Sigmoid colon (tissue), 7 donors: Measurements from ENCODE around the gene TTI1. TPM values are rescaled to one million over a fixed set of nuclear protein-coding genes. Genes with fewer than 3 reads are reported as not detected.

Experiments
- DNase-seq: peaks from one replicate; pipeline ENCODE4 v3.0.0-alpha.2; 2019
- H3K27ac ChIP-seq, 4 donors: fragments of 200-600 bp; sonication (generic); one replicate each; pipeline ENCODE4 v1.5.1; 2016 to 2019; ENCODE audit warnings: mild to moderate bottlenecking in 1 of 4
- H3K27me3 ChIP-seq, 3 donors: fragments of 200-600 bp; sonication (generic); one replicate each; pipeline ENCODE4 v1.5.1; 2019; ENCODE audit warnings: mild to moderate bottlenecking in 1 of 3
- H3K36me3 ChIP-seq, 4 donors: fragments of 200-600 bp; sonication (generic); one replicate each; pipeline ENCODE4 v1.5.1; 2016 to 2019
- H3K4me1 ChIP-seq, 4 donors: fragments of 200-600 bp; sonication (generic); one replicate each; pipeline ENCODE4 v1.5.1; 2017 to 2019
- H3K4me3 ChIP-seq, 4 donors: fragments of 200-600 bp; sonication (generic); one replicate each; pipeline ENCODE4 v1.5.1; 2017 to 2019; ENCODE audit warnings: mild to moderate bottlenecking in 2 of 4, moderate library complexity in 1 of 4
- H3K9me3 ChIP-seq, 4 donors: fragments of 200-600 bp in 3 of 4; sonication (generic) in 3 of 4; one replicate each; pipeline versions ENCODE4 v1.5.1 to v1.6.1; 2013 to 2019
- CTCF ChIP-seq, 4 experiments: fragments of 450-650 bp in 3 of 4; fragments of 200-600 bp in 1 of 4; IDR thresholded peaks; one replicate each; pipeline ENCODE4 v1.5.1; 2016 to 2019; ENCODE audit warnings: antibody characterized with exemption in 4 of 4, mild to moderate bottlenecking in 3 of 4, moderate library complexity in 2 of 4
- EP300 ChIP-seq, 4 donors: sonication (generic); formaldehyde crosslinking; IDR thresholded peaks; one replicate each; pipeline ENCODE4 v1.6.1; 2017; ENCODE audit warnings: antibody characterized with exemption in 4 of 4
- POLR2A ChIP-seq, 2 donors: fragments of 450-650 bp; IDR thresholded peaks; one replicate each; pipeline ENCODE4 v1.6.1; 2016; ENCODE audit warnings: antibody characterized with exemption in 2 of 2, mild to moderate bottlenecking in 2 of 2, moderate library complexity in 2 of 2
- POLR2AphosphoS5 ChIP-seq, 4 donors: sonication (generic); formaldehyde crosslinking; IDR thresholded peaks; one replicate each; pipeline ENCODE4 v1.6.1; 2017; ENCODE audit warnings: antibody characterized with exemption in 4 of 4
- WGBS, 2 donors: extraction: QIAGEN DNeasy Blood & Tissue Kit; methylation state at CpG; one replicate each; pipeline ENCODE4 v1.1.7; 2013; 5-methylcytosine and 5-hydroxymethylcytosine counted together
- intact Hi-C: fragments of 100-400 bp; cut with DNase I; formaldehyde crosslinking; loops from one replicate; pipeline ENCODE4 v1.15.1; 2023
- polyA plus RNA-seq, 3 donors: library from polyadenylated mRNA; stranded (reverse); fragments of 200-250 nt; gene quantifications; one replicate each; pipeline ENCODE4 v1.2.3, GENCODE V29; 2013
- total RNA-seq, 4 donors: library from RNA; depleted of rRNA; stranded (reverse); fragments of >200 nt; gene quantifications; one replicate each; pipeline ENCODE4 v1.1.0, GENCODE V29; 2016
- donor health status: healthy with polysubstance abuse.
- donor health status: Bipolar disorder and iron deficiency.
- donor health status: healthy.

Gene TTI1
- total and polyA plus RNA-seq, 7 donors, result 2.4 to 11.7 (median 10.5) TPM

GRCh38 chr20:38076548-38076947 lies 43.3 kb upstream of the TTI1 start:
- no peaks in the 10 kb centered on the region for H3K27me3 ChIP-seq
- peaks cover 0 to 59% (median 47%) of the 10 kb centered on the region in 4 donors for H3K4me1 ChIP-seq
- H3K4me3 ChIP-seq, result no peak overlapping the region
- peaks cover 0 to 25% (median 0%) of the 10 kb centered on the region in 4 donors for H3K36me3 ChIP-seq
- no peak for DNase-seq
- intact Hi-C loops, result no loop called here
- TF ChIP-seq EP300 (IDR thresholded peaks at IDR 0.05) (no peak), POLR2AphosphoS5 (IDR thresholded peaks at IDR 0.05) (no peak), POLR2A (IDR thresholded peaks at IDR 0.05) (no peak), CTCF (IDR thresholded peaks at IDR 0.05) (no peak)
- H3K27ac ChIP-seq, result peak overlapping the region; percentile 71 to 86 (median 80)
- H3K9me3 ChIP-seq, result no peaks in the 10 kb centered on the region

- Histone ChIP-seq H3K4me3 (no peak overlapping the region), H3K4me1 (peaks cover 0 to 59% (median 47%) of the 10 kb centered on the region in 4 donors), H3K27me3 (no peaks in the 10 kb centered on the region), H3K9me3 (no peaks in the 10 kb centered on the region), H3K27ac (peak overlapping the region; percentile 71 to 86 (median 80)), H3K36me3 (peaks cover 0 to 37% (median 4%) of the 10 kb centered on the region in 4 donors)
- intact Hi-C loops, result no loop called here
- WGBS, 2 donors, result 88 to 93% methylated on average over 3 of the region's 3 CpGs
- DNase-seq, result no peak
- no peak for TF ChIP-seq EP300 (IDR thresholded peaks at IDR 0.05)
- no peak for TF ChIP-seq POLR2A (IDR thresholded peaks at IDR 0.05)
- no peak for TF ChIP-seq CTCF (IDR thresholded peaks at IDR 0.05)
- peak in 2 of 4 donors; percentile 75 to 76 for TF ChIP-seq POLR2AphosphoS5 (IDR thresholded peaks at IDR 0.05)
These were observed 42.1 kb upstream of the TTI1 start for GRCh38 chr20:38075161-38075998.

- Histone ChIP-seq H3K4me1 (peaks cover 0 to 58% (median 47%) of the 10 kb centered on the region in 4 donors), H3K27me3 (no peaks in the 10 kb centered on the region), H3K4me3 (no peak overlapping the region), H3K36me3 (peaks cover 0 to 48% (median 12%) of the 10 kb centered on the region in 4 donors), H3K27ac (peak overlapping the region; percentile 71 to 86 (median 80)), H3K9me3 (no peaks in the 10 kb centered on the region)
- peak; percentile 92 for DNase-seq
- 27 to 48% methylated on average over 5 of the region's 5 CpGs for WGBS, 2 donors
- TF ChIP-seq POLR2AphosphoS5 (IDR thresholded peaks at IDR 0.05), result peak; percentile 12 to 71 (median 52)
- no peak for TF ChIP-seq POLR2A (IDR thresholded peaks at IDR 0.05)
- peak; percentile 71 to 81 (median 80) for TF ChIP-seq CTCF (IDR thresholded peaks at IDR 0.05)
- intact Hi-C loops, result loop anchor here (2.0 kb wide), 1 partner anchor 91 kb away; the partner anchor contains the start of gene TGM2
These were observed 40.2 kb upstream of the TTI1 start for GRCh38 chr20:38073307-38074071.

- DNase-seq, result no peak
- 11 to 44% methylated on average over 1 of the region's 1 CpG for WGBS, 2 donors
- Histone ChIP-seq H3K4me3 (no peak overlapping the region), H3K27me3 (no peaks in the 10 kb centered on the region), H3K4me1 (peaks cover 0 to 52% (median 47%) of the 10 kb centered on the region in 4 donors), H3K36me3 (peaks cover 0 to 52% (median 15%) of the 10 kb centered on the region in 4 donors), H3K27ac (peak overlapping the region; percentile 71 to 86 (median 80)), H3K9me3 (no peaks in the 10 kb centered on the region)
- TF ChIP-seq POLR2A (IDR thresholded peaks at IDR 0.05) (no peak), EP300 (IDR thresholded peaks at IDR 0.05) (no peak), POLR2AphosphoS5 (IDR thresholded peaks at IDR 0.05) (peak in 1 of 4 donors; percentile 3)
- intact Hi-C loops, result loop anchor here (2.0 kb wide), 1 partner anchor 92 kb away; the partner anchor contains the start of gene TGM2
These were observed 39.6 kb upstream of the TTI1 start for GRCh38 chr20:38072898-38073297.
